ENCODE results near the gene SMYD5.

DNA sequence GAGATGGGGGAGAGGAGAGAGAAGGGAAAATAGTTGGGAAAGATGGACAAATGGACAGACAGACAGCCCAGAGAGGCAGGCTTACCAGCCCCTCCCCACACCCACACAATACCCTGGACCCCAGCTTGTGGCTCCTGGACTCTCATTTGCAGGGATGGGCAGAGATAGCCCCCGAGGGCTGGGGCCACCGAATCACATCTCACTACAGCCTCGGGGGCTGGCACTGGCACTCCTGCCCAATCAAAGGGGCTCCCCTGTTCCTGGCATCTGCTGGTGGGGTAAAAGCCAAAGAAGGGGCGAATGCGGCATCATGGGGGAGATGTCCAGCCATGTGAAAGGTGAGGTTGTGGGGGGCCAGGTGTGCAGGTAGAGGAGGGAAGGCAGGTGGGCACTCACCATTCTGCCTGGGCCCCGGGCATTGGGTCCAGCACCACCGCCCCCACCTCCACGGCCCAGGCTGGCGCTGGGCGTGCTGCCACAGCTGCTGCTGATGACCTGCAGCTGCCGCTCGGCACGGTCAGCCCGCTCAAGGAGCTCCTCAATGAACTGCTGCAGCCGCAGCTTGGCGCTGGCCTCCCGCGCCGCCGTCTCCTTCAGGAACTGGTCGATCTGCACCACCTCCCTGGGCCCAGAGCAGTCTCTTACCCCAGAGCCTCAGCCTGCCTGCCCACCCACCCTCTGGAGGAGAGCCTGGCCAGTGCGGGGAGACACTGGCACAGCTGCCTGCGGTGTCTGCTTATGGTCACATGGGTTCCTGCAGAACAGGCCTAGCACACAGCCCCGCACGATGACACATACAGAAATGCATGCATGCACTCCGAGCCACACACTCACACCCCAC is 52.2 kb downstream of the SMYD5 start:
- TF ChIP-seq JUND (IDR thresholded peaks at IDR 0.05) (no peak), GABPA (IDR thresholded peaks at IDR 0.05; ENCODE audit: low read depth) (no peak), CHD2 (IDR thresholded peaks at IDR 0.05; ENCODE audit: low read length, partially characterized antibody) (no peak), POLR2AphosphoS5 (IDR thresholded peaks at IDR 0.05; ENCODE audit: low read depth, low read length) (no peak), YY1 (IDR thresholded peaks at IDR 0.05; ENCODE audit: low read depth) (no peak), TEAD4 (IDR thresholded peaks at IDR 0.05; ENCODE audit: borderline replicate concordance, insufficient read depth) (no peak), GATA2 (CRISPR knock-in tag; IDR thresholded peaks at IDR 0.05) (no peak)
- TF ChIP-seq, protein P1, sequence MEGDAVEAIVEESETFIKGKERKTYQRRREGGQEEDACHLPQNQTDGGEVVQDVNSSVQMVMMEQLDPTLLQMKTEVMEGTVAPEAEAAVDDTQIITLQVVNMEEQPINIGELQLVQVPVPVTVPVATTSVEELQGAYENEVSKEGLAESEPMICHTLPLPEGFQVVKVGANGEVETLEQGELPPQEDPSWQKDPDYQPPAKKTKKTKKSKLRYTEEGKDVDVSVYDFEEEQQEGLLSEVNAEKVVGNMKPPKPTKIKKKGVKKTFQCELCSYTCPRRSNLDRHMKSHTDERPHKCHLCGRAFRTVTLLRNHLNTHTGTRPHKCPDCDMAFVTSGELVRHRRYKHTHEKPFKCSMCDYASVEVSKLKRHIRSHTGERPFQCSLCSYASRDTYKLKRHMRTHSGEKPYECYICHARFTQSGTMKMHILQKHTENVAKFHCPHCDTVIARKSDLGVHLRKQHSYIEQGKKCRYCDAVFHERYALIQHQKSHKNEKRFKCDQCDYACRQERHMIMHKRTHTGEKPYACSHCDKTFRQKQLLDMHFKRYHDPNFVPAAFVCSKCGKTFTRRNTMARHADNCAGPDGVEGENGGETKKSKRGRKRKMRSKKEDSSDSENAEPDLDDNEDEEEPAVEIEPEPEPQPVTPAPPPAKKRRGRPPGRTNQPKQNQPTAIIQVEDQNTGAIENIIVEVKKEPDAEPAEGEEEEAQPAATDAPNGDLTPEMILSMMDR (IDR thresholded peaks at IDR 0.05): no peak
- TF ChIP-seq, protein P2, sequence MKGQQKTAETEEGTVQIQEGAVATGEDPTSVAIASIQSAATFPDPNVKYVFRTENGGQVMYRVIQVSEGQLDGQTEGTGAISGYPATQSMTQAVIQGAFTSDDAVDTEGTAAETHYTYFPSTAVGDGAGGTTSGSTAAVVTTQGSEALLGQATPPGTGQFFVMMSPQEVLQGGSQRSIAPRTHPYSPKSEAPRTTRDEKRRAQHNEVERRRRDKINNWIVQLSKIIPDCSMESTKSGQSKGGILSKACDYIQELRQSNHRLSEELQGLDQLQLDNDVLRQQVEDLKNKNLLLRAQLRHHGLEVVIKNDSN (IDR thresholded peaks at IDR 0.05; ENCODE audit: borderline replicate concordance, low read depth): no peak
- TF ChIP-seq, protein P3, sequence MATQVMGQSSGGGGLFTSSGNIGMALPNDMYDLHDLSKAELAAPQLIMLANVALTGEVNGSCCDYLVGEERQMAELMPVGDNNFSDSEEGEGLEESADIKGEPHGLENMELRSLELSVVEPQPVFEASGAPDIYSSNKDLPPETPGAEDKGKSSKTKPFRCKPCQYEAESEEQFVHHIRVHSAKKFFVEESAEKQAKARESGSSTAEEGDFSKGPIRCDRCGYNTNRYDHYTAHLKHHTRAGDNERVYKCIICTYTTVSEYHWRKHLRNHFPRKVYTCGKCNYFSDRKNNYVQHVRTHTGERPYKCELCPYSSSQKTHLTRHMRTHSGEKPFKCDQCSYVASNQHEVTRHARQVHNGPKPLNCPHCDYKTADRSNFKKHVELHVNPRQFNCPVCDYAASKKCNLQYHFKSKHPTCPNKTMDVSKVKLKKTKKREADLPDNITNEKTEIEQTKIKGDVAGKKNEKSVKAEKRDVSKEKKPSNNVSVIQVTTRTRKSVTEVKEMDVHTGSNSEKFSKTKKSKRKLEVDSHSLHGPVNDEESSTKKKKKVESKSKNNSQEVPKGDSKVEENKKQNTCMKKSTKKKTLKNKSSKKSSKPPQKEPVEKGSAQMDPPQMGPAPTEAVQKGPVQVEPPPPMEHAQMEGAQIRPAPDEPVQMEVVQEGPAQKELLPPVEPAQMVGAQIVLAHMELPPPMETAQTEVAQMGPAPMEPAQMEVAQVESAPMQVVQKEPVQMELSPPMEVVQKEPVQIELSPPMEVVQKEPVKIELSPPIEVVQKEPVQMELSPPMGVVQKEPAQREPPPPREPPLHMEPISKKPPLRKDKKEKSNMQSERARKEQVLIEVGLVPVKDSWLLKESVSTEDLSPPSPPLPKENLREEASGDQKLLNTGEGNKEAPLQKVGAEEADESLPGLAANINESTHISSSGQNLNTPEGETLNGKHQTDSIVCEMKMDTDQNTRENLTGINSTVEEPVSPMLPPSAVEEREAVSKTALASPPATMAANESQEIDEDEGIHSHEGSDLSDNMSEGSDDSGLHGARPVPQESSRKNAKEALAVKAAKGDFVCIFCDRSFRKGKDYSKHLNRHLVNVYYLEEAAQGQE (IDR thresholded peaks at IDR 0.05; ENCODE audit: low read depth, low read length): no peak
- TF ChIP-seq, protein P4, sequence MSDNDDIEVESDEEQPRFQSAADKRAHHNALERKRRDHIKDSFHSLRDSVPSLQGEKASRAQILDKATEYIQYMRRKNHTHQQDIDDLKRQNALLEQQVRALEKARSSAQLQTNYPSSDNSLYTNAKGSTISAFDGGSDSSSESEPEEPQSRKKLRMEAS (IDR thresholded peaks at IDR 0.05; ENCODE audit: low read depth): no peak
- TF ChIP-seq, protein P5, sequence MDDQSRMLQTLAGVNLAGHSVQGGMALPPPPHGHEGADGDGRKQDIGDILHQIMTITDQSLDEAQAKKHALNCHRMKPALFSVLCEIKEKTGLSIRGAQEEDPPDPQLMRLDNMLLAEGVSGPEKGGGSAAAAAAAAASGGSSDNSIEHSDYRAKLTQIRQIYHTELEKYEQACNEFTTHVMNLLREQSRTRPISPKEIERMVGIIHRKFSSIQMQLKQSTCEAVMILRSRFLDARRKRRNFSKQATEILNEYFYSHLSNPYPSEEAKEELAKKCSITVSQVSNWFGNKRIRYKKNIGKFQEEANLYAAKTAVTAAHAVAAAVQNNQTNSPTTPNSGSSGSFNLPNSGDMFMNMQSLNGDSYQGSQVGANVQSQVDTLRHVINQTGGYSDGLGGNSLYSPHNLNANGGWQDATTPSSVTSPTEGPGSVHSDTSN (IDR thresholded peaks at IDR 0.05): no peak
- TF ChIP-seq, protein P6, sequence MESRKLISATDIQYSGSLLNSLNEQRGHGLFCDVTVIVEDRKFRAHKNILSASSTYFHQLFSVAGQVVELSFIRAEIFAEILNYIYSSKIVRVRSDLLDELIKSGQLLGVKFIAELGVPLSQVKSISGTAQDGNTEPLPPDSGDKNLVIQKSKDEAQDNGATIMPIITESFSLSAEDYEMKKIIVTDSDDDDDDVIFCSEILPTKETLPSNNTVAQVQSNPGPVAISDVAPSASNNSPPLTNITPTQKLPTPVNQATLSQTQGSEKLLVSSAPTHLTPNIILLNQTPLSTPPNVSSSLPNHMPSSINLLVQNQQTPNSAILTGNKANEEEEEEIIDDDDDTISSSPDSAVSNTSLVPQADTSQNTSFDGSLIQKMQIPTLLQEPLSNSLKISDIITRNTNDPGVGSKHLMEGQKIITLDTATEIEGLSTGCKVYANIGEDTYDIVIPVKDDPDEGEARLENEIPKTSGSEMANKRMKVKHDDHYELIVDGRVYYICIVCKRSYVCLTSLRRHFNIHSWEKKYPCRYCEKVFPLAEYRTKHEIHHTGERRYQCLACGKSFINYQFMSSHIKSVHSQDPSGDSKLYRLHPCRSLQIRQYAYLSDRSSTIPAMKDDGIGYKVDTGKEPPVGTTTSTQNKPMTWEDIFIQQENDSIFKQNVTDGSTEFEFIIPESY (IDR thresholded peaks at IDR 0.05; ENCODE audit: borderline replicate concordance, low read depth): no peak

Measured in SK-N-SH (cell line).